Activated naive CD4-positive, alpha-beta T cell treated with anti-CD3 and anti-CD28 coated beads, Interleukin-2, amount 10 ng/mL, durations not matched to agents 7 days and 5 days (primary cell): Measurements from ENCODE around the gene COL6A1.
"Not testable (repeated sequence)": the region's sequence is repeated elsewhere in the genome, so short reads cannot be mapped to it uniquely, and the experiment has no call there.

Experiments used
- CTCF ChIA-PET: fragments of 350-600 bp; sonication (Branson Sonifier 250); formaldehyde crosslinking; loops from one replicate; lab custom pipeline; 2021; ENCODE audit warnings: antibody characterized with exemption; lab: Charles Lee
- DNase-seq: peaks from one replicate; pipeline ENCODE4 v3.0.0-alpha.2; 2020
- H3K27ac Mint-ChIP-seq: one replicate; pipeline ENCODE4 v1.8.0; 2021; ENCODE audit warnings: mild to moderate bottlenecking, moderate library complexity, mixed read lengths
- H3K27me3 Mint-ChIP-seq: one replicate; pipeline ENCODE4 v1.8.0; 2021; ENCODE audit warnings: mild to moderate bottlenecking, mixed read lengths
- H3K36me3 Mint-ChIP-seq: one replicate; pipeline ENCODE4 v1.8.0; 2021; ENCODE audit warnings: mixed read lengths
- H3K4me1 Mint-ChIP-seq: one replicate; pipeline ENCODE4 v1.8.0; 2021; ENCODE audit warnings: mixed read lengths
- H3K4me3 Mint-ChIP-seq: one replicate; pipeline ENCODE4 v1.8.0; 2021; ENCODE audit warnings: mild to moderate bottlenecking, moderate library complexity, mixed read lengths
- H3K9me3 Mint-ChIP-seq: one replicate; pipeline ENCODE4 v1.8.0; 2021; ENCODE audit warnings: mixed read lengths

COL6A1 gene

DNA sequence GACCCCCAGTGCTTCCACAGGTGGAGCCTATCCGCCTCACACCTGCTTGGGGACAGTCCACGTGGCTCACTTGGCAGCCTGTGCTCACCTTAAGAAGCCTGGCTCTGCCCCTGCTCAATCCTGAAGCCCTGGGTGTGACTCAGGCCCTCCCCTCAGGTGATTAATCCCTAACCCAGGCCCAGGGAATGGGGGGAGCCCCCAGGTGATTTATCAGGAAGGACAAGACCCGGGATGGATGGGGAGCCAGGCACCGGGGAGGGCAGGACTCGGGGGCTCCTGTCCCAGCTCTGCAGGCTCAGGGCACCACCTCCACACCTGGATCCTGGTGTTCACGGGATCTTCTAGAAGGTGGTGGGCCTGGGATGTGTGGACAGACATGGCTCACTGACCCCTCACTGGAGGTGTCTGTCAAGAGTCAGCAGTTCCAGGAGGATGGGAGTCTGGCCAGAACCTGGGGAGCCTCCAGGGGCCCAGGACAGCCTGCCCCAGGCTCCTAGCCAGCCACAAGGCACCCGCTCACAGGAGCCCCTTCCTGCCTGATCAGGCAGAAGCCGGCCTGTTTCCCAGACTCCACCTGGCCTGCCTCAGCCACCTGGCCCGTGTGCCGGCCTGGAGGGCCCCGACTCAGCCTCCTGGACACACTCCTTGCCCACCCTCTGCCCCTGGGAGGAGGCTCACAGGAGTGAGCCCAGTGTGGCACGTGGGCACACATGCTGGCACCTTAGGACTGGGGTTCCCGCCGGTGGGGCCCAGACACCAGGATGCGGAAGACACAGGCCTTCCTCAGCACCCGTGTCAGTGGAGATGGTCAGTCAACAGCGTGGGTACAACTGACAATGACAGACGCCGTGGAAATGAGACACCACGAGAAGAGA lies 38.6 kb upstream of the COL6A1 start:
- H3K27me3 Mint-ChIP-seq, result peaks cover 3% of the 10 kb centered on the region
- no peak for DNase-seq
- no peaks in the 10 kb centered on the region for H3K36me3 Mint-ChIP-seq
- H3K27ac Mint-ChIP-seq, result no peak overlapping the region
- CTCF ChIA-PET, result no interaction called here
- no peaks in the 10 kb centered on the region for H3K9me3 Mint-ChIP-seq
- H3K4me3 Mint-ChIP-seq, result no peak overlapping the region
- H3K4me1 Mint-ChIP-seq, result no peaks in the 10 kb centered on the region

DNA sequence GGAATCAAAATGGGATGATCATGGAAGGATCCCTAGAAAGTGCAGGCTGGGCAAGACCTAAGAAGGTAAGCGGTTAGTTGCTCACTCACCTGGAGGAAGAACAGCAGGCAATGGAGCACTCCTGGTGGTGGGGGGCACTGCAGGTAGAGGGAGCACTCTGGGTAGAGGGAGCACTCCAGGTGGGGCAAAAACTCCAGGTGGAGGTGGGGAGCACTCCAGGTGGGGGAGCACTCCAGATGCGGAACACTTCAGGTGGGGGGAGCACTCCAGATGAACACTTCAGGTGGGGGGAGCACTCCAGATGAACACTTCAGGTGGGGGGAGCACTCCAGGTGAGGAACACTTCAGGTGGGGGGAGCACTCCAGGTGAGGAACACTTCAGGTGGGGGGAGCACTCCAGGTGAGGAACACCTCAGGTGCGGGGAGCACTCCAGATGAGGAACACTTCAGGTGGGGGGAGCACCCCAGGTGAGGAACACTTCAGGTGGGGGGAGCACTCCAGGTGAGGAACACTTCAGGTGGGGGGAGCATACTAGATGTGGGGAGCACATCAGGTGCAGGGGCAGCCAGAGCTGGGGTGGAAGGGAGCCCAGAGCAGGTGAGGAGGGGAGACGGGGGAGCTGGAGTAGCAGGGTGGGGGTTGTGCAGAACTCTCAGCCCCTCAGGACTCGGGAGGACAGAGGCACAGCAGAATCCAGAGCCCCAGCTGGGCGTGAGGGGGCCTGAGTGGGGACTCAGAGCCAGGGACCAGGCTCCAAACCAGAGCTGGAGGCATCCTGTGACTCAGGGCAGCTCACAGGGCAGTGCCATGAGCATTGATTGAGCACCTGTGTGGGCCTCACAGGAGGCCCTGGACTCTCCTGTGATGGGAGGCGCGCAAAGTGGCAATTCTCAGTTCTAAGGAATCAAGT lies 37.7 kb upstream of the COL6A1 start:
- CTCF ChIA-PET, result no interaction called here
- H3K27ac Mint-ChIP-seq, result peak overlapping the region; percentile 52

DNA sequence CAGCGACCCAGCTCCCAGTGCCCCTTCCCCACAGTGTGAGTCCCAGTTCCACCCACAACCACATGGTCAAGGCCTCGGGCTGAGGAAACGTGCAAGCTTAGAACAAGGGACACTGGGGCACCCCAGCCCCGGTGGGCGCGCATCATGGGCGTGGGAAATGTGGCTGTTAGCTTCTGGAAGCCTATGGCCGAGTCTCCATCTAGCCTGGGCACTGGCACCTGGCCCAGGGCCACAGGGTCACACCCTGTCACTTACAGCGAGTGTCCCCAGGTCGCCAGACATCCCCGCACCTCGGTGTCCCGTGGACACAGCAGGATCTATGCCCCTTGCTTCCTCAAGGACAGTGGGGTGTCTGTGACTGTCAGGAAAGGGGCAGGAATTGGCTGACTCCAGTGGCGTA lies 37.0 kb upstream of the COL6A1 start:
- no peak for DNase-seq
- H3K4me1 Mint-ChIP-seq, result no peaks in the 10 kb centered on the region
- no peaks in the 10 kb centered on the region for H3K9me3 Mint-ChIP-seq
- no peak overlapping the region for H3K4me3 Mint-ChIP-seq
- no peak overlapping the region for H3K27ac Mint-ChIP-seq
- H3K36me3 Mint-ChIP-seq, result no peaks in the 10 kb centered on the region
- H3K27me3 Mint-ChIP-seq, result peaks cover 7% of the 10 kb centered on the region
- CTCF ChIA-PET, result no interaction called here

More for the DNA sequence above, 37.7 kb upstream of the COL6A1 start:
- H3K4me1 Mint-ChIP-seq, result no peaks in the 10 kb centered on the region
- H3K9me3 Mint-ChIP-seq, result no peaks in the 10 kb centered on the region
- DNase-seq, result no peak
- H3K4me3 Mint-ChIP-seq, result no peak overlapping the region
- peaks cover 6% of the 10 kb centered on the region for H3K27me3 Mint-ChIP-seq
- no peaks in the 10 kb centered on the region for H3K36me3 Mint-ChIP-seq

DNA sequence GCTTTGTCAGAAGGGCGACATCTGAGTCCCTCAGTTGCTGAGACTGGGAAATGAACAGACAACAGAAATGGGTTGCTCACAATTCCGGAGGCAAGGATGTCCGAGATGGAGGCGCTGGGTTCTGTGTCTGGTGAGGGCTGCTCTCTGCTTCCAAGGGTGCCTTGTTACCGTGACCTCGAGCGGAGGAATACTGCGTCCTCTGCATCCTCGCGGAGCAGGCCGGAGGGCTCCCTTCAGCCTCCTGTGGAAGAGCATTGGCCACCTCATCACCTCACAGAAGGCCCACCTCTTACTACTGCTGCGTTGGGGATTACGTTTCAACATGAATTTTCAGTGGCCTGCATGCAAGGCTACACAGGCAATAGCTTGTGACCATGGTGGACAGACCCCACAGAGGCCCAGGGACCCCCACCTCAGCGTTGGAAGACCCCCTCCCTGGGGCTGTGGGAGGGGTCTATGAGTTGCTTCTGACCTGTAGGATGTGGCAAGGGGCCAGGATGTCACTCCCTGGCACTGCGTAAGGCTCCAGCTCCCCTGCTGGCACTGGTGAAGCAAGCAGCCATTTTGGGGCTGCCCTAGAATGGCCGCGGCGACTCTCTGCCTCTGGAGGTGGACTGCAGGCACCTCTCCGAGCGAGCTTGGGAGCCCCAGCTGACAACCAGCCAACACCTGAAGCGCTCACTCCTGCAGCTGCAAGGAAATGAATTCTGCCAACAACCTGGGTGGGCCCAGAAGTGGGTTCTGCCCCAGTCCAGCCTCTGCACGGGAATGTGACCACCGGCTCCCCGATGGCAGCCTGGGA lies 36.3 kb upstream of the COL6A1 start:
- DNase-seq, result no peak
- CTCF ChIA-PET, result no interaction called here
- H3K27me3 Mint-ChIP-seq, result peaks cover 7% of the 10 kb centered on the region
- H3K4me3 Mint-ChIP-seq, result no peak overlapping the region
- H3K36me3 Mint-ChIP-seq, result no peaks in the 10 kb centered on the region
- H3K27ac Mint-ChIP-seq, result no peak overlapping the region
- H3K9me3 Mint-ChIP-seq, result no peaks in the 10 kb centered on the region
- no peaks in the 10 kb centered on the region for H3K4me1 Mint-ChIP-seq

DNA sequence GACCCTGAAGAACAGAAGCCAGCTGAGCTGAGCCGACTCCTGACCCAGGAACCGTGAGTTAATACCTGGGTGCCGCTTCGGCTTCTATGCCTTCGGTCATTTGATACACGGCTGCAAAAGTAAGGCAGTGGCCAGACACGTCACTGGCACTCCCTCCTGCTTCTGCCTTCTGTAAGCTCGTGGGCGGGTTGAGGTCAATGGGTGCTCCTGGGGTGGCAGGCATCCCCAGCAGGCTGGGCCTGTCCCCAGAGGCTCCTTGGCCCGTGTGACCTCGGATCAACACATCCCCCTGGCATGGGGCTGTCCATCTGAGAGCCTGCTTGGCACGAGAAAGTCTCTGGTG lies 35.7 kb upstream of the COL6A1 start:
- H3K36me3 Mint-ChIP-seq, result no peaks in the 10 kb centered on the region
- CTCF ChIA-PET, result no interaction called here
- no peaks in the 10 kb centered on the region for H3K4me1 Mint-ChIP-seq
- DNase-seq, result no peak
- no peak overlapping the region for H3K4me3 Mint-ChIP-seq
- no peak overlapping the region for H3K27ac Mint-ChIP-seq
- H3K9me3 Mint-ChIP-seq, result no peaks in the 10 kb centered on the region
- peaks cover 7% of the 10 kb centered on the region for H3K27me3 Mint-ChIP-seq

DNA sequence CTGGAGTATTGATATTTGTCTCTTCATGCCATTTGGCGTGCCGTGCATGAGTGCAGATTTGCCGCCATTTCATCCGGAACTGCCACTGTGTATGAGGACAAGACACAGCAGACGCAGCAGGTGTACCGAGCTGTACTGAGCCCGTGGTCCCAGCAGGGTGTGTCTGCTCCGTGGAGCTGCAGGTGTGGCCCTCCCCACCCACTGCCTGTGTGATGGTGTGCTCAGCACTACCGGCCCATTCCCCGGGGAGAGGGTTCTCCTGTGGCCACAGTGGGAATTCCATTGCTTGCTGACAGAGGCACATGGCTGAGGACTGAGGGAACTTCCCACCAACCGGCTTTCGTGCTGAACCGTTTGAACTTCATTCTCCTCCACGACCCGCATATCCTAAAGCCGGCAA lies 34.3 kb upstream of the COL6A1 start:
- DNase-seq, result no peak
- H3K9me3 Mint-ChIP-seq, result no peaks in the 10 kb centered on the region
- no peaks in the 10 kb centered on the region for H3K36me3 Mint-ChIP-seq
- H3K4me1 Mint-ChIP-seq, result no peaks in the 10 kb centered on the region
- CTCF ChIA-PET, result no interaction called here
- H3K4me3 Mint-ChIP-seq, result no peak overlapping the region
- H3K27ac Mint-ChIP-seq, result no peak overlapping the region
- peaks cover 16% of the 10 kb centered on the region for H3K27me3 Mint-ChIP-seq

GRCh38 chr21:45947716-45948255 lies 33.8 kb upstream of the COL6A1 start:
- H3K27me3 Mint-ChIP-seq, result peaks cover 16% of the 10 kb centered on the region

DNA sequence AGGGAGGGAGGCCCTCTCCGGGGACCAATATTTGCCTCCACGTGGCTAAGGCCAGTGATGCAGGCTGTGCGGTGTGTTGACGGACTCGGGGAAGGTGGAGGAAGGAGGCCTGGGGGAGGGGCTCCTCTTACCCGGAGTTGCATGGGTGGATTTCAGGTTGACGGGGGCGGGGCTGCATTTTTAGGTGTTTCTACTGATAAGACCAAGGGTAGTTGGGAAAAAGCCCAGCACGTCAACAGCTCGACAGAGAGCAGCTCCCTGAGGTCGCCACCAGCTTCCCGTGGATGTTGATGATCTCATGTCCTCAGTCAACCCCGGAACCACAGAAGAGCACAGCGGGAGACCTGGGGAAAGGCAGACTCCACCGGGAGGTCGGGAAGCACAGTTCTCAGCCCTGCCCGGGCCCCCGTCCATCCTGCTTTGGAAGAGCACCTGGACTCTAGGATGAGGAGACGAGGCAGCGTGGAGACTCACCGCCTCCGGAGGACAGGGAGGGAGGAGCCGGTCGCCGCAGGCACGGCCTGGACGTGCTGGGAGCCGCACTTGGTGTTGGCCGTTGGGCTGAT lies 32.9 kb upstream of the COL6A1 start:
- H3K4me1 Mint-ChIP-seq, result no peaks in the 10 kb centered on the region
- DNase-seq, result no peak
- CTCF ChIA-PET, result no interaction called here

More at GRCh38 chr21:45947716-45948255, 33.8 kb upstream of the COL6A1 start:
- CTCF ChIA-PET, result no interaction called here
- no peak overlapping the region for H3K4me3 Mint-ChIP-seq
- H3K36me3 Mint-ChIP-seq, result no peaks in the 10 kb centered on the region
- no peaks in the 10 kb centered on the region for H3K9me3 Mint-ChIP-seq
- H3K27ac Mint-ChIP-seq, result no peak overlapping the region
- no peak for DNase-seq
- H3K4me1 Mint-ChIP-seq, result no peaks in the 10 kb centered on the region

GRCh38 chr21:45949928-45950739 lies 31.4 kb upstream of the COL6A1 start:
- no peak for DNase-seq
- Mint-ChIP-seq H3K27ac (no peak overlapping the region), H3K4me1 (no peaks in the 10 kb centered on the region), H3K36me3 (no peaks in the 10 kb centered on the region), H3K9me3 (no peaks in the 10 kb centered on the region), H3K4me3 (no peak overlapping the region), H3K27me3 (peaks cover 13% of the 10 kb centered on the region)
- CTCF ChIA-PET, result no interaction called here

More for the DNA sequence above, 32.9 kb upstream of the COL6A1 start:
- Mint-ChIP-seq H3K27me3 (peaks cover 13% of the 10 kb centered on the region), H3K9me3 (no peaks in the 10 kb centered on the region), H3K36me3 (no peaks in the 10 kb centered on the region), H3K27ac (no peak overlapping the region), H3K4me3 (no peak overlapping the region)

DNA sequence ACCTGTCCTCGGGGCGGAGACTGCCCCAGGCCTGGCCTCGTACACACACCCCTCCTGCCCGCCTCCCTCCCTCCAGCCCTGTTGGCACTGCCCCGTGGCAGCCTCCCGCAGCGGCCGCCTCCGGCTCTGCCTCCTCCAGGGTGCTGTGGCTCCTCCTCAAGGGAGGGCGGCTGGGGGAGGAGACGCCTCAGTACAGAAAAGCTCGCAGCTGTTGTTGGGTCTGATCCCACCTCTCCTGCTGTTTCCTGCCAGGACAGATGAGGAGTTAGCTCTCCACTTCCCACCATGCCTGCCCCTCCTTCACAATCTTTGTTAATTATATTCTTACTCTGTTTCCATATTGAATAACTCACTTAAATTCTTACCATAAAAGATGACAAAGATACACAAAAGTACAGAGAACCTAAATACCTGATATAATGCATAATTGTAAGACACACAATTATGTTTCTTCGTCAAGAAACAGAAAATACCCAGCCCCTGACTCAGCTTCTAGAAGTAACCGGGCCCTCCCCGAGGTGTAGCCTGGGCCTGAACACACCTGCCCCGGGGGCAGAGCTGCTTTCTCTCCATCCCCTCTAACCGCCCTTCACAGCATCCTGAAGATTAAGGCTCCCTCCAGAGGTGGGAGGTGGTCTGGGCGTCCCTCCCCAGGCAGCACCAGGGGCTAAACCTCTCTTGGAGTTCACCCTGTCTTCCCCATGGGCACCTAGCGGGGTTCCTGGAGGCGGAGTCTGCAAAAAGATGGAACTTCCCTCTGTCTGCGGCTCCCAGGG lies 30.6 kb upstream of the COL6A1 start:
- H3K27ac Mint-ChIP-seq, result no peak overlapping the region

GRCh38 chr21:45951676-45952075 lies 29.9 kb upstream of the COL6A1 start:
- Mint-ChIP-seq H3K9me3 (no peaks in the 10 kb centered on the region), H3K27me3 (peaks cover 16% of the 10 kb centered on the region), H3K27ac (no peak overlapping the region), H3K4me1 (no peaks in the 10 kb centered on the region), H3K4me3 (no peak overlapping the region), H3K36me3 (no peaks in the 10 kb centered on the region)
- DNase-seq, result no peak
- CTCF ChIA-PET, result no interaction called here

More for the DNA sequence above, 30.6 kb upstream of the COL6A1 start:
- Mint-ChIP-seq H3K4me3 (no peak overlapping the region), H3K27me3 (peaks cover 13% of the 10 kb centered on the region), H3K9me3 (no peaks in the 10 kb centered on the region), H3K4me1 (no peaks in the 10 kb centered on the region), H3K36me3 (no peaks in the 10 kb centered on the region)
- CTCF ChIA-PET, result no interaction called here
- no peak for DNase-seq

DNA sequence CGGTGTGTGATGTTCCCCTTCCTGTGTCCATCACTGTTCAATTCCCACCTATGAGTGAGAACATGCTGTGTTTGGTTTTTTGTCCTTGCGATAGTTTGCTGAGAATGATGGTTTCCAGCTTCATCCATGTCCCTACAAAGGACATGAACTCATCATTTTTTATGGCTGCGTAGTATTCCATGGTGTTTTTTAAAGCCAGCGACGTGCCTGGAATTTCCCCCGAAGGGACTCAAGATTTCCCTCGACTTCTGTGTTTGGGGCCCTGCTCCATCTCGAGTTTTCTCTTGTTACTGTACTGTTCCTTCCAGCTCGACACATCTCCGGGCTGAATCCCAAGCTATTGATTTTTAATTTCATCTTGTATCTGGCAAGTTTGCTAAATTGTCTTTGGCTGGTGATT lies 29.0 kb upstream of the COL6A1 start:
- H3K27me3 Mint-ChIP-seq, result peaks cover 24% of the 10 kb centered on the region
- CTCF ChIA-PET, H3K36me3 Mint-ChIP-seq: not testable (repeated sequence)

More for the DNA sequence above, 29.0 kb upstream of the COL6A1 start:
- not testable (repeated sequence) for DNase-seq, H3K9me3 Mint-ChIP-seq, H3K27ac Mint-ChIP-seq, H3K4me1 Mint-ChIP-seq, H3K4me3 Mint-ChIP-seq
